HG03097 (cell line): ENCODE measurements around the gene KANK4.

Experiments
- ATAC-seq: cut with Tn5 transposase; IDR thresholded peaks from one replicate; pipeline ENCODE4 v1.9.1; 2021; ENCODE audit not compliant: unreplicated experiment, low FRiP score

KANK4 gene

DNA sequence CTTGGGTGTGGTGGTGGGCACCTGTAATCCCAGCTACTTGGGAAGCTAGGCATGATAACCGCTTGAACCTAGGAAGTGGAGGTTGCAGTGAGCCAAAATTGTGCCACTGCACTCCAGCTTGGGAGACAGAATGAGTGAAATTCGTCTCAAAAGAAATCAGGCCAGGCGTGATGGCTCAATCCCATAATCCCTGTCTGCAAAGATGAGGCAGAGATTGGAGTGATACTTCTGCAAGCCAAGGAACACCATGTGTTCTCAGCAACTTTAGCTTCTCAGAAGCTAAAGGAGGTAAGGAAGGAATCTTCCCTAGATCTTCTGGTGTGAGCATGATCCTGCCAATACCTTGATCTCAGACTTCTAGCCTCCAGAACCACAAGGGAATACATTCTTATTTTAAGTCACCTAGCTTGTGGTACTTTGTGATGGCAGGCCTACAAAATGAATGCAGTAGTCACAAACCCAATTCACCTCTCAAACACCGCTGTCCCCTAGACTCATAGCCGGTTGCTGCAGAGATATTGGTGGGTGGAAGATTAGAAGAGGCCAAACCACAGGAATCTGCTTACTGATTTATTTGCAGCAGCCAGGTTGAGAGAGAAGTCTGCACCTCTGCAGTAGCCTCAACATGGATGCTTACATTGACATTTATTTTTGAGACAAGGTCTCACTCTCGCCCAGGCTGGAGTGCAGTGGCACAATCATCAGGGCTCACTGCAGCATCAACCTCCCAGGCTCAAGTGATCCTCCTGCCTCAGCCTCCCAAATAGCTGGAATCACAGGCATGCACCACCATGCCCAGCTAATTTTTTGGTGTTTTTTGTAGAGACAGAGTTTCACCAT, 105.9 kb downstream of the KANK4 start:
- no peak for ATAC-seq

- ATAC-seq, result no peak
Observed at GRCh38 chr1:62212411-62212810, 106.8 kb downstream of the KANK4 start.

- no peak for ATAC-seq
Observed at GRCh38 chr1:62210960-62211359, 108.3 kb downstream of the KANK4 start.

GRCh38 chr1:62209931-62210595, 109.2 kb downstream of the KANK4 start:
- ATAC-seq, result no peak

- no peak for ATAC-seq
Observed at GRCh38 chr1:62208970-62209369, 110.3 kb downstream of the KANK4 start.

GRCh38 chr1:62208087-62208486, 111.1 kb downstream of the KANK4 start:
- no peak for ATAC-seq

- ATAC-seq, result no peak
Observed at GRCh38 chr1:62207187-62207586, 112.0 kb downstream of the KANK4 start.

GRCh38 chr1:62198781-62199125, 120.5 kb downstream of the KANK4 start:
- no peak for ATAC-seq

DNA sequence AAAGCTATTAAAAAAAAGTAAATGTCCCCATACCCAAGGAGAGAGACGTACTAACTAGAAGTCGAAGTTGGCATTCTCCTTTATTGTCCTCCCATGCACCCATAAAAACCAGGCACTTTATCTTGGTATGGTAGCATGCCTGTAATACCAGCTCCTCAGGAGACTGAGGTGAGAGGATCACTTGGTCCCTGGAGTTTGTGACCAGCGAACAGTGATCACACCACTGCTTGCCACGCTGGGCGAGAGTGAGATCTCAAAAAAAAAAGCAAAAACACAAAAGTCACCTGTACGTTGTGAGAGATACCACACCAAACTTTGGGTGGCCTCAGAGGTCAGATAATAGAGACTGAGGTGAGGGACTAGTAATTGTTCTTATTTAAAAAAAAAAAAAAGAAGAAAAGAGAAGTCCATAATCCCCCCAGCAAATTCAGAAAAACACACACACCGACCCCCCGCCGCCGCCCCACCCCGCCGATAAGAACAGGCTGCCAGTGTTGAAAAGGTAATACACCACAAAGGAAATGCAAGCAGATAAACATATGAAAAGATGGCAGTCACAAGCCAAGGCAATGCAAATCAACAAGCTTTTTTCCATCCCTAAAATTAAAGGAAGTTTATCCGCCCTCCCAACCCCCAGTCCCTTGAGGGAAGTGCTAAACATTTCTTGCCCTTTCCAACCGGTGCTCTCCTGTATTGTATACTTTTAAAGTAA, 121.0 kb downstream of the KANK4 start:
- no peak for ATAC-seq

- no peak for ATAC-seq
Observed at GRCh38 chr1:62196086-62196690, 123.0 kb downstream of the KANK4 start.

DNA sequence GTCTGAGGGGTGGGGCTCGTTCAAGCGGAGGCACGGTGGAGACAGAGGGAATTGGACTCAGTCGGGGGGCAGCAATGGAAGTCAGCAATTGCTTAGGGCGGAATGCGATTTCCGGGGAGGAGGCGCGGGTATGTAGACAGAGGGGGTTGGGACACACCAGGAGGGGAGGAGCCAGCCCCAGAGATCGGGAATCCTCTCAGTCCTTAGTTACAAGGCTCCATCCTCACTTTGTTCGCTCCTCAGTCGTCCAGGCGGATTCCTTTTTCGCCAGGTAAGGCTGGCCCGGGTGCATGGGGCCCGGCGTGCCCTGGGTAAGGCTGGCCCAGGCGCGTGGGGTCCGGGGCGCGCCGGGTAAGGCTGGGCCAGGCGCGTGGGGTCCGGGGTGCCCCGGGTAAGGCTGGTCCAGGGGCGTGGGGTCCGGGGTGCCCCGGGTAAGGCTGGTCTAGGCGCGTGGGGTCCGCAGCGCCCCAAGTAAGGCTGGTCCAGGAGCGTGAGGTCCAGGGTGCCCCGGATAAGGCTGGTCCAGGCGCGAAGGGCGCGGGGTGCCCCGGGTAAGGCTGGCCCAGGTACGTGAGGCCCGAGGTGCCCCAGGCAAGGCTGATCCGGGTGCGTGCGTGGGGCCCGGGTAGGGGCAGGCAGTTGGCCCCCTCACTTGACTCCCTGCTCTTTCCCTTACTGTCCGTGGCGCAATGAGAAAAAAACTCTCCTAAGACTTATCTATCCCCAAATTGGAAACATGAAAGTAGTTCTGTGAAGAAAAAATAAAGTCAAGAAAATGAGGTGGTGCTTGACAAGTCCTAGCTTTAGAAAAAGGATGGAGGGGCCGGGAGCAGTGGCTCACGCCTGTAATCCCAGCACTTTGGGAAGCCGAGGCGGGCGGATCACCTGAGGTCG, 124.3 kb downstream of the KANK4 start, which contains the start of gene L1TD1:
Gene L1TD1 (plus strand): TSS at position 199 of the 894 bp plus-strand sequence. CDS start 11,780 bp downstream, outside the sequence.
- ATAC-seq, result no peak

DNA sequence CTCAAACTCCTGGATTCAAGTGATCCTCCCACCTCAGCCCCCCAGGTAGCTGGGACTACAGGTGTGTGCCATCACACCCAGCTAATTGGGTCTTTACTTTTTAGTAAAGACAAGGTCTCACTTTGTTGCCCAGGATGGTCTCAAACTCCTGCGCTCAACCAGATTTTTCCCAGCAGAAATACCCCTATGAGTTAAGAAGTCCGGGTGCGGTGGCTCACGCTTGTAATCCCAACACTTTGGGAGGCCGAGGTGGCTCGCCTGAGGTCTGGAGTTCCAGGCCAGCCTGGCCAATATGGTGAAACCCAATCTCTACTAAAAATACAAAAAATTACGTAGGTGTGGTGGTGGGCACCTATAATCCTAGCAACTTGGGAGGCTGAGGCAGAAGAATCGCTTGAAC, 131.1 kb downstream of the KANK4 start:
- ATAC-seq, result no peak

- no peak for ATAC-seq
Observed at GRCh38 chr1:62187548-62187947, 131.7 kb downstream of the KANK4 start.
